GM19193 (cell line): ENCODE measurements around the gene C1QL4.

Experiments
- POLR2A ChIP-seq: IDR thresholded peaks from 4 replicates; pipeline ENCODE4 v1.6.1; 2011; ENCODE audit not compliant: insufficient read depth, insufficient read length; ENCODE audit errors: extremely low read depth

Gene C1QL4

DNA sequence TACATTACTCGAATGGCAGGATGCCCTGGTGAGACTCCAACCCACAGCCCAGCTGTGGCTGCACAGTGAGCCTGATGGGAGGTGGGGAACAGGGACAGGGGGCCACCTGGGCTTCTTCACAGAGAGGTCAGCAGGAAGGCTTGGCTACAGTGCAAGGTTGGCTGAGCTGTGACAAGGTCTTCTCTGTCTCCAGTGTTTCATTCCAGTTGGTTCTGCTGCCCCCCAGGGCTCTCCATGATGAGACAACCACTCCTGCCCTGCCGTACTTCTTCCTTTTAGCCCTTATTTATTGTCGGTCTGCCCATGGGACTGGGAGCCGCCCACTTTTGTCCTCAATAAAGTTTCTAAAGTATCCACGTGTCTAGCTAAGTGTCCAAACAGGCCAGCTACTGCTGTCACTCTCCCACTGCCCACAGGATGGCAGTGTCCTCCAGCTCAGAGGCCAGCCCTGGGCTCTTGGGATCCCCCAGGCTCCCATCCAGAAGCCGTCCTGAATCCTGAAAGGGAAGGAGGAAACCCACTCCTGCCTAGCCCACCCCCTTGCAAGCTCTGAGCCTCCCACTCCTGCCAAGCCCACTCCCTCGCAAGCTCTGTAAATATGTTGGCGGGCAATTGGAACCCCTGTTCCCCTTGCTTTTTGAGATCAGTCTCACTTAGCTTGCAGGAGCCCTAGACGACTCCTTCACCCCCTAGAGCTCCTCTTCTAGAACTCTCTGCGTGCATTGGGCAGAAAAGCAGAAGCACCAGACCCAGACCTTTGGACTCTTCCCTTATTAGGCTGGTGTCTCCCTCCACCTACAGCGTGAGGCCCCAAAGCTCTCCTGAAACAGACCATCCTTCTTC is 5.4 kb downstream of the C1QL4 start:
- no peak for TF ChIP-seq POLR2A

DNA sequence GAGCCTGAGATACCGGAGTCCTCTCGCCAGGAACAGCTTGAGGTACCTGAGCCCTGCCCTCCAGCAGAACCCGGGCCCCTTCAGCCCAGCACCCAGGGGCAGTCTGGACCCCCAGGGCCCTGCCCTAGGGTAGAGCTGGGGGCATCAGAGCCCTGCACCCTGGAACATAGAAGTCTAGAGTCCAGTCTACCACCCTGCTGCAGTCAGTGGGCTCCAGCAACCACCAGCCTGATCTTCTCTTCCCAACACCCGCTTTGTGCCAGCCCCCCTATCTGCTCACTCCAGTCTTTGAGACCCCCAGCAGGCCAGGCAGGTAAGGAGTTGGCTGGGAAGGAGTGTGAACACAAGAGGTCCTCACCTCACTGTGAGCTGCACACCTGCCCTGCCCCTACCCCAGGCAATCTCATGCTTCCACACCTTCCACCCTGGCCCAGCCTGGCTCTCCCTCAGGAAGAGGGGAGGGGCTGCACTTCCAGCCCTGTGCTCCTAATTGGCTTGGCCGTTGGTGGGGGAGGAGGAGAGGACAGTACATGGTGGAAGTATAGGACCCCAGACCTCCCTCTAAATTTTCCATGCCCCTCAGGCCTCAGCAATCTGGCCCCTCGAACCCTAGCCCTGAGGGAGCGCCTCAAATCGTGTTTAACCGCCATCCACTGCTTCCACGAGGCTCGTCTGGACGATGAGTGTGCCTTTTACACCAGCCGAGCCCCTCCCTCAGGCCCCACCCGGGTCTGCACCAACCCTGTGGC is 6.2 kb downstream of the C1QL4 start:
- TF ChIP-seq POLR2A, result no peak

DNA sequence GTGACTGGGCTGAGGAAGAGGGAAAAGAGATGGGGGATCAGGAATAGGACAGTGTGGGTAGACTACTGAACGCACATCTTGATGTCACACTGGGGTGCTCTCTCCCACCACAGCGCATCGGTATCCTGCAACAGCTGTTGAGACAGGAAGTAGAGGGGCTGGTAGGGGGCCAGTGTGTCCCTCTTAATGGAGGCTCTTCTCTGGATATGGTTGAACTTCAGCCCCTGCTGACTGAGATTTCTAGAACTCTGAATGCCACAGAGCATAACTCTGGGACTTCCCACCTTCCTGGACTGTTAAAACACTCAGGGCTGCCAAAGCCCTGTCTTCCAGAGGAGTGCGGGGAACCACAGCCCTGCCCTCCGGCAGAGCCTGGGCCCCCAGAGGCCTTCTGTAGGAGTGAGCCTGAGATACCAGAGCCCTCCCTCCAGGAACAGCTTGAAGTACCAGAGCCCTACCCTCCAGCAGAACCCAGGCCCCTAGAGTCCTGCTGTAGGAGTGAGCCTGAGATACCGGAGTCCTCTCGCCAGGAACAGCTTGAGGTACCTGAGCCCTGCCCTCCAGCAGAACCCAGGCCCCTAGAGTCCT is 6.9 kb downstream of the C1QL4 start:
- TF ChIP-seq POLR2A, result no peak

- TF ChIP-seq POLR2A, result no peak
Observed at GRCh38 chr12:49328816-49329215, 8.2 kb downstream of the C1QL4 start.

DNA sequence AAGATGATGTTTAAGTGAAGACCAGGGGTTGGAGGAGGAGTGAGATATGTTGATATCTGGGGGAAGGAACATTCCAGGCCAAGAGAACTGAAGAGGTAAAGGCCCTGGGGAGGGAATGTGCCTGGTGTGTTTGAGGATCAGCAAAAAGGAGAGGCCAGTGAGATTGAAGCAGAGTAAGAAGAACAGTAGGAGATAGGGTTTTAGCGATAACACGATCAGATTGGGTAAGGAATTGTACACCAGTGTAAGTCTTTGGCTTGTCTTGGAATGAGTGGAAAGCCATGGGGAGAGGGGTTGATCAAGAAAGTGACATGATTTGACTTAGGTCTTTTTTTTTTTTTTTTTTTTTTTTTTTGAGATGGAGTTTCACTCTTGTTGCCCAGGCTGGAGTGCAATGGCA is 9.1 kb downstream of the C1QL4 start:
- no peak for TF ChIP-seq POLR2A

DNA sequence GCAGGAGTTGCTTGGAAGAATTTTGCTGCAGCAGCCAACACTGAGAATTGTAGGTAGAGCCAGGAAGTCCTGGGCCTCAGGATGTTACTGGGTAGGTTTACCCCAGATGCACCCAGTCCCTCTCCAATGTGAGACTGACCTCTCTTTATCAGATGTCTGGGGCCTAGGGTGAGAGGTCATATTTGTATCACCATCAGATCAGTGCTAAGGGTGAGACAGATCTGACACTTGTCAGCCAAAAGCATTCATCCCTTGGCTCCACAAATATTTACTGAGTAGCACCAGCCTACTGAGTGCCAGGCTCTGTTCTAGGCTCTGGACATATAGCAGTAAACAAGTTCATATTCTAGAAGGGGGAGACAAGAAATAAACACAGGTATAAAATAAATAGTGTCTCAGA is 9.6 kb downstream of the C1QL4 start:
- no peak for TF ChIP-seq POLR2A

- no peak for TF ChIP-seq POLR2A
Observed at GRCh38 chr12:49325606-49326005, 11.4 kb downstream of the C1QL4 start.

GRCh38 chr12:49323524-49324097 is 13.4 kb downstream of the C1QL4 start:
- TF ChIP-seq POLR2A, result no peak

DNA sequence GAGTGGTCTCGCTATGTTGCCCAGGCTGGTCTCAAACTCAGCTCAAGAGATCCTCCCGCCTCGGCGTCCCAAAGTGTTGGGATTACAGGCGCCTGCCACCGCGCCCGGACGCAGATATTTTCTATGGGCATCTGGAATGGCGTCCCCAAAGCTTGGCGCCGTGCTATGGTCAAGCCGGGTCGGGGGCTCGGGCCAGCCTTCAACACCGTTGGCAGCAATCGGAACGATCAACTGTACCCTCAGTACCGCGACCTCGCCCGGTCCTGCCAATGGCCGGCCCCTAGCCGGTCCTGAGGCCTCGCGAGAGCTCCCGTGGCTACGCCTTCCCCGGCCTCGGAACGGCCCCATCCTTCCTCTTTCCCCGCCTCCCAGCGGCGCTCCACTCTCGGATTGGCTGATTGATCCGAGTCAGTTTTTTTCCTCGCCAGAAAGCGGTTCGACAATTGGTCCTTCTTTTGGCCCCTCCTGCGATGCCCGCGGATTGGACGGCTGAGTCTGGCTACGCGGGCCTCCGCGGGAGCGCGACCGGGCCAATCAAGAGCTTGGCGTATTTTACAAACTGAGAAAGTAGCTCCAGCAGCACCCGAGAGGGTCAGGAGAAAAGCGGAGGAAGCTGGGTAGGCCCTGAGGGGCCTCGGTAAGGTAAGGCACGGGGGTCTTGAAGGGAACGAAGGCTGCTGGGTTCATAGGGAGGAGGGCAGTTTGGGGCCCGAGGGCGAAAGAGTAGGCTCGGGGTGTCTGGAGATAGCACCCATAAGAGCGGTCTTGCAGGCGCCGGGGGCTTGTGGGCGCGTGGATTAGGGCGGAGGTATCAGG is 14.1 kb downstream of the C1QL4 start, which contains the start of gene TROAP:
Gene TROAP, plus strand, starts transcription at position 548 of the 816 bp plus-strand sequence. CDS start 354 bp downstream, outside the sequence.
- peak; percentile 90 for TF ChIP-seq POLR2A

DNA sequence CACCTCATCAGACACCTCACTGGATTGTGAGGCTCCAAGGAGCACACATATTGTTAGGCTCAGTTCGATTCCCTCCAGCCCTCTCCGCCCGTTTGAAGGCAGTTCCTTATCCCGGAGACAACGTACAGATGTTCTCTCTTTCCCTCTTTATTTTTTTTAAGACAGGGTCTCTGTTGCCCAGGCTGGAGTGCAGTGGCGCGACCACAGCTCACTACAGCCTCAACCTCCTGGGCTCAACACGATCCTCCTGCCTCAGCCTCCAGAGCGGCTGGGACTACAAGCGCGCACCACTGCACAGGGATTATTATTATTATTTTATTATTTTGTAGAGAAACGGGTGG is 14.7 kb downstream of the C1QL4 start:
- TF ChIP-seq POLR2A, result no peak

DNA sequence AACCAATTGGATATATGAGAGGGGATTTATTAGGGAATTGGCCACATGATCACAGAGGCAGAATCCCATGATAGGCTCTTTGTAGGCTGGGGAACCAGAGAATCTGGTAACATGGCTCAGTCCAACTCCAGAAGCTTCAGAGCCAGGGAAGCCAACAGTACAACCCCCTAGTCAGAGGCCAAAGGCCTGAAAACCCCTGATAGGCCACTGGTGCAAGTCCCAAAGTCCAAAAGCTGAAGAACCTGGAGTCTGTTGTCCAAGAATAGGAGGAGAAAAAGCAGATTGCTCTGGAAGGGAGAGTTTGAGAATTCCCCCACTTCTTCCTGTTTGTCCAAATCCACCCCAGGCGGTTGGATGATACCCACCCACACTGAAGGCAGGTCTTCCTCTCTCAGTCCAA is 22.2 kb downstream of the C1QL4 start:
- TF ChIP-seq POLR2A, result no peak

GRCh38 chr12:49309386-49309785 is 27.6 kb downstream of the C1QL4 start:
- no peak for TF ChIP-seq POLR2A

- no peak for TF ChIP-seq POLR2A
Observed at GRCh38 chr12:49305762-49306510, 31.1 kb downstream of the C1QL4 start.

DNA sequence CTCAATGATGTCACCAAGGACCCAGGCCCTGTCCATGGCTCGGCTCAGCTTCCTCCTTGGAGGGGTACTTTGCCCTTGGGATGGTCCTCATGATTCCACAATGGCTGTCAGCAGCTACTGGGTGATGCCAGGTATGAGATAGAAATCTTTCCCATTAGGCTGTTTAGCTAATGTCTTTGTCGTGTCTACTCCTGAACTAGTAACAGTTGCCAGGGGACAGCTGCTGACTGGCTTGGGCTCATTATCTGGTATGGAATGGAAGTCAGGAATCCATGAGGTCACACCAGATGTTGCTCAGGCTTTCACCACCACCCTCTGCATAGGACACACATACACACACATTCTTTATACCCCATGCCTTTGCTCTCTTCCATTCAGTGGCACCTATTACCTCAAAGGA is 32.8 kb downstream of the C1QL4 start:
- no peak for TF ChIP-seq POLR2A
